Activated CD4-positive, alpha-beta T cell treated with anti-CD3 and anti-CD28 coated beads for 1 hour (primary cell): ENCODE results near the gene SELP.
"Not testable (repeated sequence)": the region's sequence is repeated elsewhere in the genome, so short reads cannot be mapped to it uniquely, and the experiment has no call there.

Source experiments
- DNase-seq: peaks from one replicate; pipeline ENCODE4 v3.0.0-alpha.2; 2020

SELP gene

DNA sequence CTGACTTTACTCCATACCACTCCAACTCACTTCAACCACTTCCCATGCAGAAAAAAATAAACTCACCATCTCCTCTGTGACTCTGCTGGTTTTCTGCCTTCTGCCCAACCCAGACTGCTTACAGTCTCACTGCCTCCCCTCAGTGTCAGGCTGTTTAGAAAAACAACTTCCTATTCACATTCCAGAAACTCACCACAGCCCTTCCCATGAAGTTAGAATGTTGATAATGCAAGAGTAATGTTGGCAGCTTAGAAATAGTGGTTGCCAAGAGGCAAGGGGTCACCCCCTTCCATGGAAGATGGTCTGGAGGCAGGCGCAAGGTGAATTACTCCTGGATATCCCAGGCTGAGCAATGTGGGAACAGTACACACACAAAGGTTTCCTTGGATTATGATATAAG, at the start of gene SELP:
Gene SELP (minus strand): TSS at position 119 of the 400 bp plus-strand sequence. CDS start 50 bp downstream, at position 69.
- no peak for DNase-seq

DNA sequence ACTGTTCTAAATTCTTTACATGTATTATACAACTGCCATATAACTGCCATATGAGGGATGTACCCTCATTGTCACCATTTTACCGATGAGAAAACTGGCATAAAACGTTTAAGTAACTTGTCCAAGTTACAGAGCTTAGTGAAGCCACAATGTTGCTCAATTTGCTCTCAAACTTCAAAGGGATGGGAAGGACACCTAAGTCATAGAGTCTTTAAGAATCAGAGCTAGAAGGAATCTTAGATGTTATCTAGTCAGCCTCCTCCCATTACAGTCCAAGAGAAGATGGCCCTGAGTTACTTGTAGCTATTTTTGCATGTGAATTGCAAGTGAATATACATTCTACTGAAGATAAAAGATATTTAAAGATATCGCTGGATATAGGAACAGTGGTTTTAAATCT, 49.8 kb upstream of the SELP start:
- no peak for DNase-seq

DNA sequence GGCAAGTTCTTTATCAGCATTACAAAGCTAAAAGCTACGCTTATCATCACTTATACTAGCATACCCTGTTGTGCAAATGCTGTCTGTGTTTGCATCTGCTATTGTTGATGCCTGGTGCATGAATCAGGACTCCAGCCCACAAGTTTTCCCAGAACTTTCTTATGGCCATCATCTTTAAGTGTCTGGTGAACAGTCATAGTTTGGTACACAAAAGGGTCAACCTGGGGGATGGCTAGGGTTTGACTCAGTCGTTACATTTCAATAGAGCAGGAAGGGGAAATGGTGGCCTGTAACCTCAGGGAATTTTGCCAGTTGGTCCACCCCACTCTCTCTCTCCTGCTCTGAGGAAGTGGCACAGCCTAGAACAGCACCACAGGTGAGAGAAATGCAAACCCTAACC, 46.1 kb upstream of the SELP start:
- DNase-seq, result no peak

DNA sequence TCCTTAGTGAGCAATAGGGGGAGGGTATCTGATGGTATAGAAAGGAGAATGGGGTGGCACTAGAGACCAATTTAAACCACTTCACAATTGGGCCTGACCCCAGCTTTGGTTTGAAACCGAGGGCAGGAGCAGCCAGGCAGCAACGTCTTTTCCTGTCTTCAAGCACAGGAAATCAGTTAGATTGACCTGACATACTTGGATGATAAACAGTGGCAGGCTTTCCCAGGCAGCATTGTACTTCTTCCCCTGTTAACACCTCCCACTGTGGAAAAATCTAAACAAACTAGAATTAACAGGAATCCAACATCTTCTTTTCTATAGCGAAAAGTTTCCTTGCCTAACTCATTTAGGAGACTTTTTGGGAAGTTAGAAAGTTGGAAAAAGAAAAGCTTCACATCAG, 40.9 kb upstream of the SELP start:
- no peak for DNase-seq

DNA sequence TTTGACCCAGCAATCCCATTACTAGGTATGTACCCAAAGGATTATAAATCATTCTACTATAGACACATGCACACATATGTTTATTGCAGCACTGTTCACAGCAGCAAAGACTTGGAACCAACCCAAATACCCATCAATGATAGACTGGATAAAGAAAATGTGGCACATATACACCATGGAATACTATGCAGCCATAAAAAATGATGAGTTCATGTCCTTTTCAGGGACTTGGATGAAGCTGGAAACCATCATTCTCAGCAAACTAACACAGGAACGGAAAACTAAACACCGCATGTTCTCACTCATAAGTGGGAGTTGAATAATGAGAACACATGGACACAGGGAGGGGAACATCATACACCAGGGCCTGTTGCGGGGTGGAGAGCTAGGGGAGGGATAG, 40.3 kb upstream of the SELP start:
- DNase-seq, result not testable (repeated sequence)

DNA sequence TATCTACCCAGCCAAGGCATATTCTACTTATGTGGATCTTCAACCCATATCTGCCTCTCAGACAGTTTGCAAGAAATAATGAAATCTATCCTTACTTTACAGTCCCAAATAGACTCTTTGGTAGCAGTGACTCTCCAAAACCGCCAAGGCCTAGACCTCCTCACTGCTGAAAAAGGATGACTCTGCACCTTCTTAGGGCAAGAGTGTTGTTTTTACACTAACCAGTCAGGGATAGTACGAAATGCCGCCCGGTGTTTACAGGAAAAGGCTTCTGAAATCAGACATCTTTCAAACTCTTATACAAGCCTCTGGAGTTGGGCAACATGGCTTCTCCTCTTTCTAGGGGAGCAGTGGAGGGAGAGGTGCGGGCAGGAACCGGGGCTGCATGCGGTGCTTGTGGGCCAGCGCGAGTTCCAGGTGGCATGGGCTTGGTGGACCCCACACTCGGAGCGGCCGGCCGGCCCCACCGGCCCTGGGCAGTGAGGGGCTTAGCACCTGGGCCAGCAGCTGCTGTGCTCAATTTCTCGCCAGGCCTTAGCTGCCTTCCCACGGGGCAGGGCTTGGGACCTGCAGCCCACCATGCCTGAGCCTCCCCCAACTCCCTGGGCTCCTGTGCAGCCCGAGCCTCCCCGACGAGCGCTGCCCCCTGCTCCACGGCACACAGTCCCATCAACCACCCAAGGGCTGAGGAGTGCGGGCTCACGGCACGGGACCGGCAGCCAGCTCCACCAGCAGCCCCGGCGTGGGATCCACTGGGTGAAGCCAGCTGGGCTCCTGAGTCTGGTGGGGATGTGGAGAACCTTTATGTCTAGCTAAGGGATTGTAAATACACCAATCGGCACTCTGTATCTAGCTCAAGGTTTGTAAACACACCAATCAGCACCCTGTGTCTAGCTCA, 38.0 kb upstream of the SELP start:
- not testable (repeated sequence) for DNase-seq

DNA sequence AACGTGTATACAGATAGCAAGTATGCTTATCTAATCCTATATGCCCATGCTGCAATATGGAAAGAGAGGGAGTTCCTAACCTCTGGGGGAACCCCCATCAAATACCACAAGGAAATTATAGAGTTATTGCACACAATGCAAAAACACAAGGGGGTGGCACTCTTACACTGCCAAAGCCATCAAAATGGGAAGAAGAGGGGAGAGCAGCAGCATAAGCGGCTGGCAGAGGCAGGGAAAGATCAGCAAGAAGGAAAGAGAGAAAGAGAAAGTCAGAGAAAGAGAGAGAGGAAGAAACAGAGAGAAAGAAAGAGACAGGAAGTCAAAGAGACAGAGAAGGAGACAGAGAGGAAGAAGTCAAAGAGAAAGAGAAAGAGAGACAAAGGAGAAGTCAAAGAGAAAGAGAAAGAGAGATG, 37.3 kb upstream of the SELP start:
- DNase-seq, result not testable (repeated sequence)

DNA sequence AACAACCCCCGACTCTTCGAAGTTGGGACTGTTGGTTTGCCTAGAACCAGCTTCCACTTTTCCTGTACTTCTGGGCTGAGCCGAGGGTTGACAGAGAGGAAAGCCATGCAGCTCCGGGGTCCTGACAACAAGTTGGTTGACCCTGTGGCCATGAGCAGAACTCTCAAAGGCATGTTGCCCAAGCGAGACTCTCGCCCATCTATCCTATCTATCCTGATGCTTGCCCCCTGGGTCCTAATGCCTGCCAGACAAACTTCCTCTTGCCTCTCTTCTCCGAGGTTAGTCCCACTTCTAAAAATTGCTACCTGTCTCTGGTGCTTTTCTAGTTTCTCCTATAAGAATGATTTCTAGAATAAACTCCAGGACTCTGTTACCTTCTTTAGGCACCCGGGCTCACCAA, 32.8 kb upstream of the SELP start:
- DNase-seq, result not testable (repeated sequence)

DNA sequence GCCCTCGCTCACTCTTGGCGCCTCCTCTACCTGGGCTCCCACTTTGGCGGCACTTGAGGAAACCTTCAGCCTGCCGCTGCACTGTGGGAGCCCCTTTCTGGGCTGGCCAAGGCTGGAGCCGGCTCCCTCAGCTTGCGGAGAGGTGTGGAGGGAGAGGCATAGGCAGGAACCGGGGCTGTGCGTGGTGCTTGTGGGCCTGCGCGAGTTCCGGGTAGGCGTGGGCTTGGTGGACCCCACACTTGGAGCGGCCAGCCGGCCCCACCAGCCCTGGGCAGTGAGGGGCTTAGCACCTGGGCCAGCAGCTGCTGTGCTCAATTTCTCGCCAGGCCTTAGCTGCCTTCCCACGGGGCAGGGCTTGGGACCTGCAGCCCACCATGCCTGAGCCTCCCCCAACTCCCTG, 31.1 kb upstream of the SELP start:
- DNase-seq, result not testable (repeated sequence)

DNA sequence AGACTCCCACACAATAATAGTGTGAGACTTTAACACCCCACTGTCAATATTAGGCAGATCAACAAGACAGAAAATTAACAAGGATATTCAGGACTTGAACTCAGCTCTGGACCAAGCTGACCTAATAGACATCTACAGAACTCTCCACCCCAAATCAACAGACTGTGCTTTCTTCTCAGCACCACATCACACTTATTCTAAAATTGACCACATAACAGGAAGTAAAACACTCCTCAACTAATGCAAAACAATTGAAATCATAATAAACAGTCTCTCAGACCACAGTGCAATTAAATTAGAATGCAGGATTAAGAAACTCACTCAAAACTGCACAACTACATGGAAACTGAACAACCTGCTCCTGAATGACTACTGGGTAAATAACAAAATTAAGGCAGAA, 28.9 kb upstream of the SELP start:
- DNase-seq, result not testable (repeated sequence)

DNA sequence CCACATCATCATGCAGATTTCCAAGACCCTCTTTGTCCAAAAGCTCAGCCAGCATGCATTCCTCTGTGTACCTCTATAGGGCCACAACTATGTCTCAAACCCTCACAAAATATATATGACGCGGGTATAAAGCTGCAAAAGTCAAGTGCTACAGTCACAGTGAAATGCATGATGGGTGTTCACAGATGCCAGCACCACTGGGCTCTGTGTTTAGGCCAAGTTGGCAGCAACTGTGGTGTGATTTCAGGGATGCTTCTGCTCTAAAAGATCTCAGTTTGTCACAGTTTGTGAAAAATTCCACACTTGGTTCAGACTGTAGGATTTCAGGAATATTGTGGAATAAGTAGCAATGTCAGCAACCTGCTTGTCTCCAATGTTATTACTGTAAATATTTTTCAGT, 23.9 kb upstream of the SELP start:
- no peak for DNase-seq

DNA sequence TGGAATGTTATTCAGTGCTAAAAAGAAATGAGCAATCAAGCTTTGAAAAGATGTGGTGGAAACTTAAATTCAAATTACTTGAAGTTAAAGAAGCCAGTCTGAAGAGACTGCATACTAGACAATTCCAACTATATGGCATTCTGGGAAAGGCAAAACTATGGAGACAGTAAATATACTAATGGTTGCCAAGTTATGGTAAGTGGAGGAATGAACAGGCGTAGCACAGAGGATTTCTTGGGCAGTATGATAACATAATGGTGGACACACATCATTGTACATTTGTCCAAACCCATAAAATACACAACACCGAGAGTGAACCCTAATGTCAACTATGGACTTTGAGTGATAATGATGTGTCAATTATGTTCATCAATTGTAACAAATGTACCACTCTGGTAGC, 21.1 kb upstream of the SELP start:
- no peak for DNase-seq

DNA sequence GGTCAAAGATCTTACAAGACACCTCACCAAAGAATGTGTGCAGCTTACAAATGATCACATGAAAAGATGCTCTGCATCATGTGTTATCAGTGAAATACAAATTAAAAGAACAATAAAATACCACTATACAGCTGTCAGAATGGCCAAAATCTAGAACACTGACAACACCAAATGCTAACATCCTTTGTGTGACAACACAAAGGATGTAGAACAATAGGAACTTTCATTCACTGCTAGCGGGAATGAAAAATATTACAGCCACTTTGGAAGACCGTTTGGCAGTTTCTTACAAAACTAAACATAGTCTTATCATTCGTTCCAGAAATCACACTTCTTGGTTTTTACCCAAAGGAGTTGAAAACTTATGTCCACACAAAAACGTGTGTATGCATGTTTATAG, 20.6 kb upstream of the SELP start:
- DNase-seq, result no peak

DNA sequence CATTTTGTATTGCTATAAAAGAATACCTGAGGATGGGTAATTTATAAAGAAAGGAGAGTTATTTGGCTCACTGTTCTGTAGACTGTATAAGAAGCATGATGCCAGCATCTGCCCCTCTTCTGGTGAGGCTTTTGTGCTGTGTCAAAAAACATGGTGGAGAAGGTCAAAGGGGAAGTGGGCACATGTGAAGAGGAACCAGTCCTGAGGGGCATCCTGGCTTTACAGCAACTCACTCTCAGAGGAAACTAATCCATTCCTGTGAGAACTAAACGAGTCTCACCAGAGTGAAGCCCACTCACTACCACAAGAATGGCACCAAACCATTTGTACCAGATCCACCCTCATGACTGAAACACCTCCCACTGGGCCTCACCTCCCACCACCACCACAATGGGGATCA, 18.8 kb upstream of the SELP start:
- DNase-seq, result no peak

DNA sequence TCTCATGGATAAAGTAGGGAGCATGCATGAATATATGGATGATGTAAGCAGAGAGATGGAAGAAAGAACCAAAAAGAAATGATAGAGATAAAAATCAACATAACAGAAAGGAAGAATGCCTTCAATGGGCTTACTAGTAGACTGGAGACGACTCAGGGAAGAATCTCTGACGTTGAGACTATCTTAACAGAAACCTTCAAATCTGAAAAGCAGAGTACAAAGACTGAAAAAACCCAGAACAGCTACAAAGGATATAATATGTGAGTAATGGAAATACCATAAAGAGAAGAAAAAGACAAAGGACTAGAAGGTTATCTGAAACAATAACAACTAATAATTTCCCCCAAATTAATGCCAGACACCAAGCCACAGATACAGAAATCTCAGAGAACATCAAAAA, 18.3 kb upstream of the SELP start:
- no peak for DNase-seq

DNA sequence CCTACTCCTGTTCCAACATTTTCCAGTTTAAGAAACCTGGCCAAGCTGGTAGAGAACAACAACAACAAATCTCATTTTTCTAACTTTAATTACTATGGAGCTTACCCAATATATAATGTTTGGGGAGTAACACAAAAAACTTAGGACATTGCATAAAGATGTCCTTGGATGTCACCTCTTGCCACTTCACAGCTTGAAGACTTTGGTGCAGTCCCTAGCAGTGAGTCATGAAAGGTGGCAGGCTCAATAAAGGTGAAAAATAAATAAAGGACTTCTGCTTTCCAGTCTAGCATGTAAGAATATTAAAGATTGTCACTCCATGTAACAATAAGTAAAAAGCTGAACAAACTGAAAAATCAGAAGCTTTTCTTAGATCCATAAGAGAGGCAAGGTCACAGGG, 17.6 kb upstream of the SELP start:
- DNase-seq, result no peak

DNA sequence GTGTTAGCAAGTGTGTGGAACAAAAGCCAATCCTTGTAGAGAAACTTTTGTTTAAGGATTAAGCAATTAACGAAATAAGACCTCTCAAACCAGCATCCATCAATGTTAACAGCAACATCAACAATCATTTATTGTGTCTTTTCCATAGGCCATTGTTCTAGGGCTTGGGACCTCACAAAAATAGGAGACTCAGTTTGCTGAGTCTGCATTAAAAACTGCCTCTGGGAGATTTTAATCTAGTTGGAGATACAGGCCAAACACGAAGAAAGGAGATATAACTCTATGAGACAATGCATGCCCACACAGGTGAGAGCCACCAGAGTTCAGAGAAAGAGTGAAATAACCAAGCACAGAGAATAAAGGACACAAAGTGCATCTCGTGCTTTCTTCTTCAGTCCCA, 14.4 kb upstream of the SELP start:
- DNase-seq, result no peak

DNA sequence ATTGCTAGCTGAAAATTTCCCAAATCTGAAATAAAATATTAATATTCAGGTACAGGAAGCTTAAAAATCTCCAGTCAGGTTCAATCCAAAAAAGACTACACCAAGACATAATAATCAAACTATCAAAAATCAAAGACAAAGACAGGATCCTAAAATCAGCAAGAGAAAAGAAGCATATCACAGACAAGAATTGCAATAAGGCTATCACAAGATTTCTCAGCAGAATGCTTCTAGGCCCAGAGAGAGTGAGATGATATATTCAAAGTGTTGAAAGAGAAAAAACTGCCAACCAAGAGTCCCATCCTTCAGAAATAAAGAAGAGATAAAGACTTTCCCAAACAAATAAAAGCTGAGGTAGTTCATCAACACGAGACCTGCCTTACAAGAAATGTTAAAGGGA, 5.0 kb upstream of the SELP start:
- DNase-seq, result no peak

DNA sequence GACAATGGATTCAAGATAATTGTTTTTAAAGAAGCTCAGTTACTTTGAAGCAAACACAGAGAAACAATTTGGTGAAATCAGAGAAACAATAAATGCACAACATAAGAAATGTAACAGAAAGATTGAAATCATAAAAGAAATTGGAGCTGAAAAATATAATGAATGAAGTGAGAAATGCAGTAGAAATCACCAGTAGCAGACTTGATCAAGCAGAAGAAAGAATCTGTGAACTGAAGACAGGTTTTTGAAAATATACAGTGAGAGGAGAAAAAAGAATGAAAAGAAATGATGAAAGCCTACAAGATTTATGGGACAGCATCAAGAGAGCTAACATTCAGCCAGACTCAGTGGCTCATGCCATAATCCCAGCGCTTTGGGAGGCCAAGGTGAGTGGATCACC, 4.2 kb upstream of the SELP start:
- DNase-seq, result no peak

DNA sequence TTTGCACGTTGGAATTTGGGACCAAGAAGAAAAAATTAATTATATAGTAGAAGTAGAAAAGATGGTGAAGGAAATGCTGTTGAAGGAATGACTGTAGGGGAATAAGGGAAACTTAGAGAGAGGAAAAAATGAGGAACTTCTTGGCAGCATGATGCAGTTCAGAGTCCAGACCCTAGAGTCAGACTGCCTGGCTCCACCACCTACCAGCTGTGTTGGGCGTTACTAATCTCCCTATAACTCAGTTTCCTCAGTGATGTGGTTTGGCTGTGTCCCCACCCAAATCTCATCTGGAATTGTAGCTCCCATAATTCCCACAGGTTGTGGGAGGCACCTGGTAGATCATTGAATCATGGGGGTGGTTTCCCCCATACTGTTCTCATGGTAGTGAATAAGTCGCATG, 1.3 kb upstream of the SELP start:
- DNase-seq, result no peak

DNA sequence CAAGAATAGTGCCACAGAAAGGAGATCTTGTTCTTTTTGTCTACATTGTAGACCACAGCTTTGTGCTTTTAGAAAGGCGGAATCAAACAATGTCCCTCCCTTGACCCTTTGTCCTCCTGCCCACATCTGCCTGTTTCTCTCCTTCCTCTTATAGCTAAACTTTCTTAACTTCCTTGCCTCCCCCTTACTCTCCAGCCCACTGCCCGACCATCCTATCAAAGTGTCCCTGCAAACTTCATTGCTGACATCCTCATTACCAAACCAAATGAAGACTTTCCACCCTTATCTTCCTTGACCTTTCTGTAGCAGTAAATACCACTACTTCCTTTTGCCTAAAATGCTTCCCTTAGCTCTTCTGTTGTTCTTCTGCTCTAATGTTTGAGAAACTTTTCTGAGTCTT, 5.0 kb downstream of the SELP start:
- no peak for DNase-seq

DNA sequence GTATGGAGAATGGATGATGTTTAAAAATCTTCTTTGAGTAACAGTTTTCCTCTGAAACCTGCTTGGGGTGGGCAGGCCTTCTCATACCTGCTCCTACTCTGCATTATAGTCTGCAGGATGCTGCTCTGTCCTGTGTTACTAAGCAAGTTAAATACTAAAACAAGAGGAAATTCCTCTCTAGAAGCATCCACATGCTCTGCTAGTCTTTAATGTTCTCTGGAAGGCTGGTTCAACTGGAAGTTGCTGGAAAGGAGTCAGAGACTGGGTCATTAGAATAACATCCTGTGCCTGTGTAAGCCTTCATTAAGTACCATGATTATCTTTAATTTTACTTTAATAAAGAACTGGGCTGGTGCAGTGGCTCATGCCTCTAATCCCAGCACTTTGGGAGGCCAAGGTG, 5.8 kb downstream of the SELP start:
- no peak for DNase-seq

DNA sequence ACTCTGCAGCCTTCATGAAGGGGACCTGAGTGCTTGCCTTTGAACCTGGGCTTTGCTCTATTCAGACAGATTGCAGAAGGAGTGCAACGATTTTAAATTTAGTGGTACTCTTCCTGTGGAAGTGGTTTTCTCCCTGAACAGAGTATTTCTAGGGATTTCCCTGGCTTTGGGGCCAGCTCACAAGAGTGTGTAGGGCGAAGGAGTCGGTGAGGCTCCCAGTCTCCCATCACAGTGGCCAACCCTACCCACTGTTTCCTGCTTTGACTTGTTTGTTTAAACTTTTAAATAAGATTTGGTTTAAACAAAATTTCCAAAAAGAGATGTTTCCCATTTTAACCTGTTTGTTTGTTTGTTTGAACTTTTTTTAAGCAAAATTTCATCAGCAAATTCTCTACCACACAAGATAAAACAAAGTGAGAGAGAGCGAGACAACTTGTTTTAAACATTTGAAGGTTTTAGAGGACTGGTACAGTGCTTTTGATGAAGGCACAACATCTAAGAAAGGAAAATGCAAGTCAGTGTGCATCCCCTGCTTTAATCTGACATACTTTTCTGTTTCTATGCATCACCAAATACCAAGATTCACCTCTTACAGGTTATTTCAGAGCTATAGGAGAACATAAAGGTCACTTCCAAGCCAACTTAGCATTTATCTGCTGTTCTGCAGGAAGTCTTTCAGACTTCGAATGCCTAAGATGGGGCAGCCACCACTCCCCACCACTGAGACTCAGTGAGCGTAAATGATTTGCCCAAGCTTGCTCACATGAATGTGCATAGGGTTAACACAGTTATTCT, 6.6 kb downstream of the SELP start:
- DNase-seq, result no peak

DNA sequence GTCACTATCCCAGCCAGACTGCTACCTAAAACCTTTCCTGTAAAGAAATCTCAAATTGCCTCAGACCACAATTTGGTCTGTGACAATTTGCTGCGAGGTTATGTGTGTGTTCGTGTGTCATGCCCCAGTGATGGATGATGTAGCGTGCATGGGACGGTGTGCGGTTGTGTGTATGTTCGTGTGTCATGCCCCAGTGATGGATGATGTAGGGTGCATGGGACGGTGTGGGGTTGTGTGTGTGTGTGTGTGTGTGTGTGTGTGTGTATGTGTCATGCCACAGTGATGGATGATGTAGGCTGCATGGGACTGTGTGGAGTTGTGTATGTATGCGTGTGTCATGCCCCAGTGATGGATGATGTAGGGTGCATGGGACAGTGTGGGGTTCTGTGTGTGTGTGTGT, 9.4 kb downstream of the SELP start:
- no peak for DNase-seq
